AG20443 (cell line): Measurements from ENCODE around the gene EXPH5.
A peak's percentile ranks its signal among the peaks of the same experiment; 100 is the strongest.

Experiments
- DNase-seq: peaks from one replicate; pipeline ENCODE4 v3.0.0; 2012; ENCODE audit warnings: low spot score, mixed read lengths

Gene EXPH5

GRCh38 chr11:108559904-108560303 lies 33.7 kb downstream of the EXPH5 start:
- DNase-seq, result peak; percentile 75

GRCh38 chr11:108559340-108559739 lies 34.2 kb downstream of the EXPH5 start:
- DNase-seq, result peak; percentile 24

GRCh38 chr11:108558222-108558621 lies 35.3 kb downstream of the EXPH5 start:
- DNase-seq, result no peak

GRCh38 chr11:108556019-108556418 lies 37.5 kb downstream of the EXPH5 start:
- no peak for DNase-seq

GRCh38 chr11:108551651-108552462 lies 41.7 kb downstream of the EXPH5 start:
- DNase-seq, result peak; percentile 52

- no peak for DNase-seq
Observed at GRCh38 chr11:108549319-108549885, 44.2 kb downstream of the EXPH5 start.

GRCh38 chr11:108545909-108546501 lies 47.6 kb downstream of the EXPH5 start:
- DNase-seq, result no peak

GRCh38 chr11:108543316-108543964 lies 50.1 kb downstream of the EXPH5 start:
- no peak for DNase-seq

GRCh38 chr11:108541531-108541930 lies 52.0 kb downstream of the EXPH5 start:
- no peak for DNase-seq

- no peak for DNase-seq
Observed at GRCh38 chr11:108538502-108538901, 55.1 kb downstream of the EXPH5 start.

- no peak for DNase-seq
Observed at GRCh38 chr11:108538022-108538424, 55.5 kb downstream of the EXPH5 start.

GRCh38 chr11:108536783-108537182 lies 56.8 kb downstream of the EXPH5 start:
- DNase-seq, result no peak

- DNase-seq, result no peak
Observed at GRCh38 chr11:108535384-108535955, 58.1 kb downstream of the EXPH5 start.

GRCh38 chr11:108534274-108534882 lies 59.2 kb downstream of the EXPH5 start:
- no peak for DNase-seq

GRCh38 chr11:108530426-108530825 lies 63.1 kb downstream of the EXPH5 start:
- no peak for DNase-seq

GRCh38 chr11:108527382-108527781 lies 66.2 kb downstream of the EXPH5 start:
- no peak for DNase-seq

GRCh38 chr11:108525161-108525560 lies 68.4 kb downstream of the EXPH5 start:
- DNase-seq, result no peak

GRCh38 chr11:108524422-108524821 lies 69.1 kb downstream of the EXPH5 start:
- DNase-seq, result no peak

GRCh38 chr11:108522318-108522717 lies 71.2 kb downstream of the EXPH5 start:
- DNase-seq, result no peak

GRCh38 chr11:108518581-108518980 lies 75.0 kb downstream of the EXPH5 start:
- no peak for DNase-seq

GRCh38 chr11:108516125-108516524 lies 77.4 kb downstream of the EXPH5 start:
- no peak for DNase-seq

GRCh38 chr11:108512708-108513107 lies 80.9 kb downstream of the EXPH5 start:
- DNase-seq, result no peak
